WI38 (cell line): ENCODE results near the gene HSPB6.
A peak's percentile ranks its signal among the peaks of the same experiment; 100 is the strongest.

ENCODE experiments used
- H3K4me3 ChIP-seq: 2 replicates; pipeline ENCODE4 v1.5.1; 2011; ENCODE audit warnings: low read depth, mild to moderate bottlenecking, control low read depth, low read length
- TF ChIP-seq, protein P1 (sequence below): IDR thresholded peaks from 2 replicates; pipeline ENCODE4 v1.5.1; 2012; ENCODE audit warnings: low read depth, mild to moderate bottlenecking, control low read depth, low read length

The HSPB6 gene

GRCh38 chr19:35740108-35740422 lies 16.8 kb downstream of the HSPB6 start:
- TF ChIP-seq, protein P1, sequence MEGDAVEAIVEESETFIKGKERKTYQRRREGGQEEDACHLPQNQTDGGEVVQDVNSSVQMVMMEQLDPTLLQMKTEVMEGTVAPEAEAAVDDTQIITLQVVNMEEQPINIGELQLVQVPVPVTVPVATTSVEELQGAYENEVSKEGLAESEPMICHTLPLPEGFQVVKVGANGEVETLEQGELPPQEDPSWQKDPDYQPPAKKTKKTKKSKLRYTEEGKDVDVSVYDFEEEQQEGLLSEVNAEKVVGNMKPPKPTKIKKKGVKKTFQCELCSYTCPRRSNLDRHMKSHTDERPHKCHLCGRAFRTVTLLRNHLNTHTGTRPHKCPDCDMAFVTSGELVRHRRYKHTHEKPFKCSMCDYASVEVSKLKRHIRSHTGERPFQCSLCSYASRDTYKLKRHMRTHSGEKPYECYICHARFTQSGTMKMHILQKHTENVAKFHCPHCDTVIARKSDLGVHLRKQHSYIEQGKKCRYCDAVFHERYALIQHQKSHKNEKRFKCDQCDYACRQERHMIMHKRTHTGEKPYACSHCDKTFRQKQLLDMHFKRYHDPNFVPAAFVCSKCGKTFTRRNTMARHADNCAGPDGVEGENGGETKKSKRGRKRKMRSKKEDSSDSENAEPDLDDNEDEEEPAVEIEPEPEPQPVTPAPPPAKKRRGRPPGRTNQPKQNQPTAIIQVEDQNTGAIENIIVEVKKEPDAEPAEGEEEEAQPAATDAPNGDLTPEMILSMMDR = no peak
- peak overlapping the region; percentile 64 for H3K4me3 ChIP-seq

DNA sequence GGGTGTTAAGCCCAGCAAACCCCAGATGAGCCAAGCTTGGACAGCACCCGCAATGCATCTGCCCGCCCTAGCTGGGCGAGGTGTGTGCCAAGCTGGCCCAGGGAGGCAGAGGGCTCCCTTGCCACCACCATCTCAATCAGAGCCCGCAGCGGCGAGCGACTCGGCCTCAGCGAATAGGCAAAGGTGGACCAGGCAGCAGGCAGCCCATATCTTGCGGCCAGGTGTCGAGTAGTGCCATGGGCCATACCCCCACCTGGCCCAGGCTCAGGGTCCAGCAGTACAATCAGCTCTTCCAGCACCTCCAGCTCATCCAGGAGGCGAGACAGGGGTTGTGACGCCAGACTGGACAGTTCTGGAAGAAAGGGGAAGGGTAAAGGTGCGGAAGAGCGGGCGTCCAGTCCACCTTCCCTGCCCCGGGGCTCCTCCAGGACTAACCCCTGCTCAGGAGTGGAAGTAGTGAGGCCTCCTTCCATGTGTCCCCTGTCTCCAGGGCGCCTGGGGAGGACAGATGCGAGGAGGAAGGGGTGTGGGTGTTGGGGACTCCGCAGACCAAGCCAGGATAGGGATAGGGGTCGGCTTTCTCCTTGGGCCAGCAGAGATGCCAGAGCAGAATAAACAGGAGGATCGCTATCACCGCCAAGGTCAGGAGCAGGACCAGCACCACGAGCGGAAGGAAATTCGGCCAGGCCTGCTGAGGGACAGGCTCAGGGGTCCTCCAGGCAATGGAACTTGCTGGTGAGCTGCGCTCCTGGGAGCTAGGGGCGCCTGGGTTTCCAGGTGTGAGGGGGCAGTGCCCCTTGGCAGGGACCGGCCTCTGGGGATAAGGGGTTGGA lies 17.3 kb downstream of the HSPB6 start:
- TF ChIP-seq, protein P1 = no peak
- H3K4me3 ChIP-seq = peak overlapping the region; percentile 64

DNA sequence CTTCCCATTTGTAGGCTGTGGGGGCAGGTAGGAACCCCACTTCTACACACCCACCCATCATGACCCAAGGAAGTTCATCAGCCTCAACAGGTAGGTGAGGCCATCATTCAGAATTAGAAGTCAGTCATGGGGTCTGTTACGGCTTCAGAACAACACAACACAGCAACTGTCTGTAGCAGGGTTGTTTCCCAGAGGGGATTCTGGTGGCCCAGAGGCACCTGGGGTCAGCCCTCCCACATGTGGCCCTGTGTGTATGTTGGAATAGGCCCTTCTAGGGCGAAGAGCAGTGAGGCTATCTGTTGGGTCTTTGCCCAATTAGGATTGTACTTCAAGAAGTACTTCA lies 18.0 kb downstream of the HSPB6 start:
- H3K4me3 ChIP-seq = no peak overlapping the region
- TF ChIP-seq, protein P1 = no peak

- TF ChIP-seq, protein P1 = no peak
- H3K4me3 ChIP-seq = no peak overlapping the region
These were observed 18.6 kb downstream of the HSPB6 start for GRCh38 chr19:35738021-35738886.

DNA sequence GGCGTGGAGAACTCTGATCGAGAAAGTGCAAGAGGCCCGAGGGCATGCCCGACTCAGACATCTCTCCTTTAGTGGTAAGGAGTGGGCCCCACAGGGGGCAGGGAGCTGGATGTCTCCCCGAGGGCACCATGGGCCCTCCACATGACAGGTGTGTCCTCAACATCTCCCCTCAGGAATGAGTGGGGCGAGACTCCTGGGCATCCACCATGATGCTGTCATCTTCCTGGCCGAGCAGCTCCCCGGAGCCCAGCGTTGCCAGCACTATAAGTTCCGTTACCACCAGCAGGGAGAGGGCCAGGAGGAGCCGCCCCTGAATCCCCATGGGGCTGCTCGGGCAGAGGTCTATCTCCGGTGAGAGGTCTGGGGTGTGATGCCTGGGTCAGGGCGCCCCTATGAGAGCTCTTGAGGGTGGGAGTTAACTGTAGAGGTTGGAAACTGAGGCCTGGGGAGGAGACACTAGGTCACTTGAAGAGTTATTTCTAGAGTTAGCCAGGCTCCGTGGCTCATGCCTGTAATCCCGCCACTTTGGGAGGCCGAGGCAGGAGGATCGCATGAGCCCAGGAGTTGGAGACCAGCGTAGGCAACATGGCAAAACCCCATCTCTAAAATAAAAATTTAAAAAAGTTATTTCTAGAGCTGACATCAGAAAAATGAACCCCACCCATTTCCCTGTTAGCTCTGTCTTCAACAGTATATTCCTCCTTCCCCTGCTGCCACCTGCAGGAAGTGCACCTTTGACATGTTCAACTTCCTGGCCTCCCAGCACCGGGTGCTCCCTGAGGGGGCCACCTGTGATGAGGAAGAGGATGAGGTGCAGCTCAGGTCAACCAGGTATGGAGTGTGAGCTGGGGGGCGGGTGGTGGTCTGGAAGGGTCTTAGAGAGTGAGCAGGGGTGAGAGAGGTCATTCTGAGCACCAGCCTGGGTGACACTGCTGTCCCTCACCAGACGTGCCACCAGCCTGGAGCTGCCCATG lies 19.6 kb downstream of the HSPB6 start:
- TF ChIP-seq, protein P1 = no peak
- H3K4me3 ChIP-seq = no peak overlapping the region

GRCh38 chr19:35734889-35735288 lies 21.9 kb downstream of the HSPB6 start:
- H3K4me3 ChIP-seq = no peak overlapping the region
- TF ChIP-seq, protein P1 = no peak
